GM12872 (cell line): ENCODE measurements around the gene ZNF530.

Source experiments
- TF ChIP-seq, protein P1 (sequence below): IDR thresholded peaks from 3 replicates; pipeline ENCODE4 v1.5.1; 2011; ENCODE audit warnings: low read depth, mild to moderate bottlenecking, low read length, moderate library complexity; ENCODE audit not compliant: insufficient read depth

ZNF530 gene

GRCh38 chr19:57599761-57600383, at the start of gene ZNF530:
Gene ZNF530, plus strand, starts transcription at chr19:57599885. Its CDS starts 4,461 bp downstream, at chr19:57604346.
- TF ChIP-seq, protein P1, sequence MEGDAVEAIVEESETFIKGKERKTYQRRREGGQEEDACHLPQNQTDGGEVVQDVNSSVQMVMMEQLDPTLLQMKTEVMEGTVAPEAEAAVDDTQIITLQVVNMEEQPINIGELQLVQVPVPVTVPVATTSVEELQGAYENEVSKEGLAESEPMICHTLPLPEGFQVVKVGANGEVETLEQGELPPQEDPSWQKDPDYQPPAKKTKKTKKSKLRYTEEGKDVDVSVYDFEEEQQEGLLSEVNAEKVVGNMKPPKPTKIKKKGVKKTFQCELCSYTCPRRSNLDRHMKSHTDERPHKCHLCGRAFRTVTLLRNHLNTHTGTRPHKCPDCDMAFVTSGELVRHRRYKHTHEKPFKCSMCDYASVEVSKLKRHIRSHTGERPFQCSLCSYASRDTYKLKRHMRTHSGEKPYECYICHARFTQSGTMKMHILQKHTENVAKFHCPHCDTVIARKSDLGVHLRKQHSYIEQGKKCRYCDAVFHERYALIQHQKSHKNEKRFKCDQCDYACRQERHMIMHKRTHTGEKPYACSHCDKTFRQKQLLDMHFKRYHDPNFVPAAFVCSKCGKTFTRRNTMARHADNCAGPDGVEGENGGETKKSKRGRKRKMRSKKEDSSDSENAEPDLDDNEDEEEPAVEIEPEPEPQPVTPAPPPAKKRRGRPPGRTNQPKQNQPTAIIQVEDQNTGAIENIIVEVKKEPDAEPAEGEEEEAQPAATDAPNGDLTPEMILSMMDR, result no peak

DNA sequence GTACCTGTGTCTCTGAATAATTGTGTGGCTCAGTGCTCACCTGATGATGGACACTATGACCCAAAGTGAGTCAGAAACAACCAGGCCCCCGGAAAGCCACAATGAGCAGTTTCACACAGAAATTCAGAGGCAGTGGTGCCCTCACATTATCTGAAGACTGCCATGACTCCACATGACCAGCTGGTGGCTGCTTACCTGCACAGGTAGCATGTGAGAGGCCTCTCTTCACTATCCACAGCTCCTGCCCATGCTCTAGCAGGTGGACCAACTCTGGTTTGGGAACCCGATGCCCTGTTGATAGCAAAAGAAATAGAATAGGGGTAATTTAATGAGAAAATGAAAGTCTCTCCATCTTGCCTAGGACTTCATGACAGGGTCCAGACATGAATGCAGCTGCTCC, 47.3 kb upstream of the ZNF530 start:
- TF ChIP-seq, protein P1, result no peak

DNA sequence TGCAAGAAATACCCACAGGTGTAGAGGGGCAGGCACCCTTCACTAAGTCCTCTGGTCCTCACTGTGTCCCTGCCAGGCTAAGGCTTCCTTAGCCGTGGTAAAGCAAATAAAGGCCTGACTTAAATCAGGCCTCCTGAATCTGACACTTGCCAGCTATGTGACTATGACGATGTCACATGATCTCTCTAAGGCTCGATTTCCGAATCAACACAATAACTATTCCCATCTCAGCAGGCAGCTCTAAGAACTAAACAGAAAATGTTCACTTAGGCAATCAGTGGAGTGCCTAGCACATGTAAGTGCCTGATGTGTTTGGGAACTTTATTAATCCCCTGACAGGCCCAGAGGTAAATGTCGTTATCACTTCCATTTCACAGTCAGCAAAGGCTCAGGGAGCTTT, 42.0 kb upstream of the ZNF530 start:
- TF ChIP-seq, protein P1, result no peak

DNA sequence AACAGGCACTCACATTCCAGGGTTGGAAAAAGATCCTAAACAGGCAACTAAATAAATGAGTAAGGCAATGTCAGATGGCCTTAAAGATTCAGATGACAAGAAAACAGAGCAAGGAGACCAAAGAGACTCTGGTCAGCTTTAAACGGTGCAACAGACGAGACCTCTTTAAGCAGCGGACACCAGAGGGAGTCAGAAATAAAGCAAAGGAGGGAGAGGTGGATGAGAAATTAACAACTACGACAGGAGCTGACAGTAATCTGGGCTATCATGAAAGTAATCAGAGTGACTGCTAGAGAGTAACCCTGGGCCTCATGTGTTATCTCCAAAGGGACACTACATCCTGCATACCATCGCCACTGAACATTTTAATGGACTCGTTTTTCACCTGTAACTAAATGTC, 41.2 kb upstream of the ZNF530 start:
- TF ChIP-seq, protein P1, result no peak

- TF ChIP-seq, protein P1, result no peak
These were observed 40.7 kb upstream of the ZNF530 start for GRCh38 chr19:57559008-57559403.

DNA sequence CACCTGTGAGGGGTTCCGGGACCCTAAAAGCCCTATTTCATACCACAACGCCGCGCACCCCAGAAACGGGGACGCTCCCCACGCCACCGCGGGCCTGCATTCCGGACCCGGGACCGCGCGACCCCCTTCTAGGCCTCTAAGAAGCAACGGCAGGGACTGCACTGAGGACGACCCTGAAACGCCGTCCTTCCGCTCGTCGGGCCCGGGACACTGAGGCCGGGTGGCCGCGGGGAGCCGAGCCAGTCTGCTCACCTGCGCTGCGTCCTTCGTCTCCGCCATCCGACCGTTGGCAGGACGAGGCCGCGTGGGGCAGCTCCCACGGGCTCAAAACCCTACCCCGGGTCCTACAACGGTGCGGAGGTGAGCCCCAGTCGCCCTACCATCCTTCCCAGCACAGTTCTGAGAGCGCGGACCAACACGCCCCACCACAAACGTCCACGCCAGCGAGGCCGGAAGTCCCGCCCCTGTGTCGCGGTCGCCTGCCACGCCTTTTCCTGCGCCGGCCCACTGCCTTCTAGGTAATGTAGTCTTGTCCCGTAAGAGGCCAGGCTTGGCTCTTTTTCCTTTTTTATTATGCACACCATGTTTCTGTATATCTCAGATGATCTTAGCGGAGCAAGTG, 40.2 kb upstream of the ZNF530 start, which contains the start of gene ZNF550:
Gene ZNF550, minus strand, starts transcription at position 460 of the 622 bp plus-strand sequence. Its CDS starts 181 bp downstream, at position 279.
- TF ChIP-seq, protein P1, result no peak

DNA sequence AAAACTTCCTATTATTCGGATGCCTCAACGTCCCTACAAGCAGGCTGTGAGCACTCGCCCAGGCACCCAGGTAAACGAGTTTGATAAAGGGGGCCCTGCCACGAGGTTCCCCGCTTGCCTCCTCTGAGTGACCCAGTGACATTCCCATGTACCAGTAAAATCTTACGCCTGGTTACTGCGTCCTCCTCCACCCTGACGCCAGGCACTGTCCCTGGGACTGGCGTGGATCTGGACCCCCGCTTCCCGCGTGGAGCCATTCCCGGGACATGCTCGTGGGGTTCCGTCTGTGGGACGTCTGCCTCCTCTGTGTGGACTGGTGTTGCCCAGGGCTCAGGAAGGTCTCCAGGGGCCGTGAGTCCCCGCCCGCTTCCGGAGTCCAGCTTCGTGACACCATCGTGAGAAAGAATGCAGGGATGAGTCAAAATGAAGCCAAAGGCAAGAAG, 39.6 kb upstream of the ZNF530 start:
- TF ChIP-seq, protein P1, result no peak
